Loucy (cell line): Measurements from ENCODE around the gene PHRF1.

Experiments used
- H2AFZ ChIP-seq: fragments of 200-600 bp; sonication (generic); 2 replicates; pipeline ENCODE4 v1.6.0; 2016; ENCODE audit warnings: antibody characterized with exemption, mild to moderate bottlenecking, low read length, moderate library complexity
- H3F3A ChIP-seq: fragments of 200-600 bp; 2 replicates; pipeline ENCODE4 v1.6.0; 2016; ENCODE audit warnings: antibody characterized with exemption, low read depth, mild to moderate bottlenecking
- H3K27me3 ChIP-seq: fragments of 200-600 bp; sonication (generic); 2 replicates; pipeline ENCODE4 v1.6.1; 2014; ENCODE audit warnings: low read length, mild to moderate bottlenecking; ENCODE audit not compliant: insufficient read depth, poor library complexity, severe bottlenecking
- H3K36me3 ChIP-seq: fragments of 200-600 bp; sonication (generic); 2 replicates; pipeline ENCODE4 v1.6.1; 2016; ENCODE audit warnings: low read length; ENCODE audit not compliant: insufficient read depth
- H3K4me1 ChIP-seq: fragments of 200-600 bp; sonication (generic); 2 replicates; pipeline ENCODE4 v1.5.1; 2014; ENCODE audit warnings: low read length, mild to moderate bottlenecking; ENCODE audit not compliant: insufficient read depth, poor library complexity, severe bottlenecking
- H3K4me2 ChIP-seq: fragments of 200-600 bp; sonication (generic); 2 replicates; pipeline ENCODE4 v1.6.0; 2014; ENCODE audit warnings: antibody characterized with exemption, low read length, low read depth, mild to moderate bottlenecking; ENCODE audit not compliant: poor library complexity, severe bottlenecking
- H3K4me3 ChIP-seq: fragments of 200-600 bp; sonication (generic); 2 replicates; pipeline ENCODE4 v1.5.1; 2014; ENCODE audit warnings: low read length, mild to moderate bottlenecking, mixed read lengths; ENCODE audit not compliant: poor library complexity, severe bottlenecking
- H3K79me2 ChIP-seq: fragments of 200-600 bp; sonication (generic); 2 replicates; pipeline ENCODE4 v1.6.1; 2014; ENCODE audit warnings: low read length; ENCODE audit not compliant: insufficient read depth
- H3K9ac ChIP-seq: fragments of 200-600 bp; sonication (generic); 2 replicates; pipeline ENCODE4 v1.6.0; 2014; ENCODE audit warnings: mild to moderate bottlenecking, low read depth, low read length, moderate library complexity; ENCODE audit not compliant: poor library complexity, severe bottlenecking
- H3K9me2 ChIP-seq: fragments of 200-600 bp; sonication (generic); replicated peaks from 2 replicates; pipeline ENCODE4 v1.6.1; 2016; ENCODE audit warnings: low read depth, low read length, mixed read lengths
- H3K9me3 ChIP-seq: fragments of 200-600 bp; sonication (generic); 2 replicates; pipeline ENCODE4 v1.6.1; 2014; ENCODE audit warnings: mild to moderate bottlenecking, antibody characterized with exemption, low read length, low read depth; ENCODE audit not compliant: insufficient read depth
- H4K20me1 ChIP-seq: fragments of 200-600 bp; sonication (generic); 2 replicates; pipeline ENCODE4 v1.6.0; 2014; ENCODE audit warnings: antibody characterized with exemption, low read length, mild to moderate bottlenecking; ENCODE audit not compliant: insufficient read depth, poor library complexity, severe bottlenecking
- EZH2phosphoT487 ChIP-seq: fragments of 200-600 bp; IDR thresholded peaks from 2 replicates; pipeline ENCODE4 v1.6.1; 2018; ENCODE audit warnings: antibody characterized with exemption, mild to moderate bottlenecking, moderate library complexity, borderline replicate concordance
- TF ChIP-seq, protein P1 (sequence below): fragments of 200-600 bp; sonication (generic); conservative IDR thresholded peaks from 2 replicates; pipeline ENCODE4 v1.5.1; 2014; ENCODE audit warnings: mild to moderate bottlenecking, antibody characterized with exemption, low read length

PHRF1 gene

DNA sequence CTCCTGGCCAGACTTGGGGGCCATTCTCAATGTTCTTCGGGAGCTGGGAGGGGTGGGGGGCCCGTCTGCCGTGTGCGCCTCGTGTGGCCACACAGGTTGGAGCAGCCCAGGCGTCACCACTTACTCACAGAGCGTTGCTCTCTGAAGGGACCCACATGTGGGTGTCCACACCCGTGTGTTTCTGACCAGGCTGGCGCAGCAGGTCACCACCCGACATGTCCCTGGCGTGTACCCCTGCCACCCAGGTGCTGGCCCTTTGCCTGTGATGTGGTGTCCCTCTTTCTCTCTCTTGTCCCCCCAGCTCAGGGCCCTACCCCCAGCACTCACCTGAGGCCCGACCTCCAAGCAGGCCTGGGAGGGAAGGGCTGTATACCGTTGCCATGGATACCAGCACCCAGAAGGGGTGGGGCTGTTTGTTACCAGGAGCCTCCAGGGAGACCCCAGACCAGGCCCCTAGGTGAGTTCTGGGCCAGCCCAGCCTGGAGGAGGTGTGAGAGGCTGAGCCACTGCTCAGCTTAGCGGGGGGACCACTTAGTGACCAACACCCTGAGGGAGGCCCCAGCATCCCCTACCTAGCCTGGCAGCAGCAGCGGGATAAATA, 17.1 kb upstream of the PHRF1 start:
- Histone ChIP-seq H3K4me2 (no peak overlapping the region), H4K20me1 (peaks cover 16% of the 10 kb centered on the region), H3K4me3 (no peak overlapping the region), H3K79me2 (peaks cover 11% of the 10 kb centered on the region), H3K27me3 (no peaks in the 10 kb centered on the region), H2AFZ (no peak overlapping the region), H3K36me3 (no peaks in the 10 kb centered on the region), H3F3A (no peaks in the 10 kb centered on the region), H3K9me2 (no peaks in the 10 kb centered on the region), H3K9ac (no peak overlapping the region), H3K9me3 (no peaks in the 10 kb centered on the region), H3K4me1 (peaks cover 23% of the 10 kb centered on the region)
- TF ChIP-seq EZH2phosphoT487 = no peak
- TF ChIP-seq, protein P1, sequence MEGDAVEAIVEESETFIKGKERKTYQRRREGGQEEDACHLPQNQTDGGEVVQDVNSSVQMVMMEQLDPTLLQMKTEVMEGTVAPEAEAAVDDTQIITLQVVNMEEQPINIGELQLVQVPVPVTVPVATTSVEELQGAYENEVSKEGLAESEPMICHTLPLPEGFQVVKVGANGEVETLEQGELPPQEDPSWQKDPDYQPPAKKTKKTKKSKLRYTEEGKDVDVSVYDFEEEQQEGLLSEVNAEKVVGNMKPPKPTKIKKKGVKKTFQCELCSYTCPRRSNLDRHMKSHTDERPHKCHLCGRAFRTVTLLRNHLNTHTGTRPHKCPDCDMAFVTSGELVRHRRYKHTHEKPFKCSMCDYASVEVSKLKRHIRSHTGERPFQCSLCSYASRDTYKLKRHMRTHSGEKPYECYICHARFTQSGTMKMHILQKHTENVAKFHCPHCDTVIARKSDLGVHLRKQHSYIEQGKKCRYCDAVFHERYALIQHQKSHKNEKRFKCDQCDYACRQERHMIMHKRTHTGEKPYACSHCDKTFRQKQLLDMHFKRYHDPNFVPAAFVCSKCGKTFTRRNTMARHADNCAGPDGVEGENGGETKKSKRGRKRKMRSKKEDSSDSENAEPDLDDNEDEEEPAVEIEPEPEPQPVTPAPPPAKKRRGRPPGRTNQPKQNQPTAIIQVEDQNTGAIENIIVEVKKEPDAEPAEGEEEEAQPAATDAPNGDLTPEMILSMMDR = peak; percentile 29; the same call in 1 of the 2 replicates

DNA sequence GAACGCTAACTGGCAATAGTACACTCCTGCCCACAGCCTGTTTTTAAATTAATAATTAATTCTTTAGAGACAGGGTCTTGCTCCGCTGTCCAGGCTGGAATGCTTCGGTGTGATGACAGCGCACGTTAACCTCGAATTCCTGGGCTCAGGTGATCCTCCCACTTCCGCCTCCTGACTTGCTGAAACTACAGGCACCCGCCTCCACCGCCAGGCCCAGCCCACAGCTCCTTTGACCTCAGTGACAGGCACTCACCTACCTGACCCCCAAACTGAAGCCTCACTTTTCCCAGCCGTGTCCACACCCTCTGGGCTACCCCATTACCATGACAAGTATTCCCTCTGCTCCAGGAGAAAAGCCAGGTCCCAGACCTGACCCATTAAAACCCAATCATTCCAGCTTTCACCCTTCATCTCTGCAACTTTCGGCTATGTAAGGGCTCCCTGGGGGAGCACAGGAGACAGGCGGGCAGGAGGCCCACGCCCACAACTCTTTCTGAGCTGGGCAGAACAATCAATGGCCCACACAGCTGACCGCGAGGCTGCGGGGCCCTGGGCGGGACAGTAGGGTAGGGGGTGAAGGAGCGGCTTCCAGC, 16.5 kb upstream of the PHRF1 start:
- Histone ChIP-seq H3F3A (no peaks in the 10 kb centered on the region), H3K4me2 (peak overlapping the region; percentile 77), H3K9ac (peak overlapping the region; percentile 67), H3K27me3 (no peaks in the 10 kb centered on the region), H3K9me3 (no peaks in the 10 kb centered on the region), H3K36me3 (no peaks in the 10 kb centered on the region), H3K79me2 (peaks cover 13% of the 10 kb centered on the region), H3K4me1 (peaks cover 16% of the 10 kb centered on the region), H4K20me1 (peaks cover 16% of the 10 kb centered on the region), H3K9me2 (no peaks in the 10 kb centered on the region), H2AFZ (no peak overlapping the region), H3K4me3 (peak overlapping the region; percentile 98)
- TF ChIP-seq, protein P1 = no peak
- TF ChIP-seq EZH2phosphoT487 = no peak

DNA sequence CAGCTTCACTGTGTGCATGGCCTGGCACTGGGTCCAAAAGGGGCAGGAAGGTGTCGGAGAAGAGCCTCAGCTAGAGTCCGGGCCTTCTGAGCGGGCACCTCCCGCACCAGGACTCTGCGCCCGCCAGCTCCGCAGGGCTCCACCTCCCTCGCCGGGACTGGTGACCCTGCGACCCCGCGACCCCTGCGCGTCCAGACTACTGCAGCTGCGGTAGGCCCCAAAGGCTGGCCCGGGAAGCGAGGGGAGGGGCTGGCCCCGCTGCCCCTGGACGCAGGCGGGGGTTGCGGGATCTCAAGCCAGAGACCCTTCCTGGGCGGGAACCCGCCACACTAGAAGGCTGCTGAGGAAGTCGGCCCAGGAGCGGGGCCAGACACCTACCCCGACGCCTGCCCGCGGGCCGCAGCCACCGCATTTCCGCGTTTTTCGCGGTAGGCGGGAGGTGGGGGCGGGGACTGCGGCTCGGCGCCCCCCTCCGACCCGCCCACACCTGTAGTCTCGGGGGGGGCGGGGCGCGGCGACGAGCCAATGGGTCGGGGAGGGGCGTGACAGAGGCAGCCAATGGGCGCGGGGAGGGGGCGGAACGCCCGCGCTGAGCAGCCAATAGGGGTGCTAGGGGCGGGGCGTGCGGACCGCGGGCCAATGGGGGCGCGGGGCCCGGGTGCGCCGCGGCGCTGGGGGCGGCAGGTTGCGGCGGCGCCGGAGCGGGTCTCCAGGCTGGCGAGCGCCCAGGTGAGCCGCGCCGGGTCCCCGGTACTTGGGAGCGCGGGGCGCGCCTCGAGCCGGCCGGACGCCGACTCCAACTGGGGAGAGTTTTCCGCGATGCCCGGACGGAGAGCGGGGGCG, 15.7 kb upstream of the PHRF1 start, which contains the start of the genes LMNTD2 and RASSF7:
LMNTD2 (minus strand) TSS at position 434 of the 843 bp plus-strand sequence; CDS start at position 412, 22 bp downstream.
RASSF7 (plus strand) TSS at position 666 of the 843 bp plus-strand sequence. CDS start 799 bp downstream, outside the sequence.
- Histone ChIP-seq H3K9me2 (no peaks in the 10 kb centered on the region), H3K79me2 (peaks cover 13% of the 10 kb centered on the region), H3F3A (no peaks in the 10 kb centered on the region), H3K4me1 (peaks cover 16% of the 10 kb centered on the region), H3K9ac (peak within 1 kb of the TSS; percentile 78), H3K36me3 (no peaks in the 10 kb centered on the region), H3K4me3 (peak within 1 kb of the TSS; percentile 98), H2AFZ (peak within 1 kb of the TSS; percentile 85), H3K9me3 (no peaks in the 10 kb centered on the region), H4K20me1 (peaks cover 16% of the 10 kb centered on the region), H3K27me3 (no peaks in the 10 kb centered on the region), H3K4me2 (peak within 1 kb of the TSS; percentile 98)
- no peak for TF ChIP-seq EZH2phosphoT487
- TF ChIP-seq, protein P1 = no peak
